GM12878 (cell line): ENCODE measurements around the gene OCA2.

Experiments
- RAD51 ChIP-seq: fragments of 450-650 bp; IDR thresholded peaks from 2 replicates; pipeline ENCODE4 v1.6.1; 2016; ENCODE audit warnings: moderate library complexity, mild to moderate bottlenecking, inconsistent platforms
- TF ChIP-seq, protein P1 (sequence below), 3 experiments: IDR thresholded peaks in 2 of 3; conservative IDR thresholded peaks in 1 of 3; 2 replicates each; pipeline ENCODE4 v1.5.1; 2011; ENCODE audit warnings: low read depth in 3 of 3, low read length in 3 of 3, mild to moderate bottlenecking in 3 of 3, control low read depth in 2 of 3, moderate library complexity in 2 of 3, inconsistent platforms in 1 of 3, mixed read lengths in 1 of 3; ENCODE audit not compliant: control insufficient read depth in 2 of 3, insufficient read depth in 1 of 3; ENCODE audit errors: extremely low read depth in 1 of 3

DNA sequence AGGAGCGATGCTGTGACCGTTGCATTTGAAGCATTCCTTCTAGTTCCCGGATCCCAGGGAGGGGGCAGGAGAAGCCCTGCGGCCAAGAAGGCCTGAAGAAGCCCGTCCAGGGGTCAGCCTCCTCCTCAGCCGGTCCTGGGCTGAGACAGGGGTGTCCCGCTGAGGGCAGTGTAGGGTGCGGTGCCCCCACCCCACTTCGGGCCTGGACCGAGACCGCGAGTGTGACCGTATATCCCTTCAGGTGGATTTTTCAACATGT lies 2.8 kb downstream of the OCA2 start:
- TF ChIP-seq, protein P1, sequence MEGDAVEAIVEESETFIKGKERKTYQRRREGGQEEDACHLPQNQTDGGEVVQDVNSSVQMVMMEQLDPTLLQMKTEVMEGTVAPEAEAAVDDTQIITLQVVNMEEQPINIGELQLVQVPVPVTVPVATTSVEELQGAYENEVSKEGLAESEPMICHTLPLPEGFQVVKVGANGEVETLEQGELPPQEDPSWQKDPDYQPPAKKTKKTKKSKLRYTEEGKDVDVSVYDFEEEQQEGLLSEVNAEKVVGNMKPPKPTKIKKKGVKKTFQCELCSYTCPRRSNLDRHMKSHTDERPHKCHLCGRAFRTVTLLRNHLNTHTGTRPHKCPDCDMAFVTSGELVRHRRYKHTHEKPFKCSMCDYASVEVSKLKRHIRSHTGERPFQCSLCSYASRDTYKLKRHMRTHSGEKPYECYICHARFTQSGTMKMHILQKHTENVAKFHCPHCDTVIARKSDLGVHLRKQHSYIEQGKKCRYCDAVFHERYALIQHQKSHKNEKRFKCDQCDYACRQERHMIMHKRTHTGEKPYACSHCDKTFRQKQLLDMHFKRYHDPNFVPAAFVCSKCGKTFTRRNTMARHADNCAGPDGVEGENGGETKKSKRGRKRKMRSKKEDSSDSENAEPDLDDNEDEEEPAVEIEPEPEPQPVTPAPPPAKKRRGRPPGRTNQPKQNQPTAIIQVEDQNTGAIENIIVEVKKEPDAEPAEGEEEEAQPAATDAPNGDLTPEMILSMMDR (IDR thresholded peaks at IDR 0.05 in 2 of 3, conservative IDR thresholded peaks at IDR 0.05 in 1 of 3; ENCODE audit: control insufficient read depth in 2 of 3, extremely low read depth in 1 of 3, insufficient read depth in 1 of 3, low read depth in 3 of 3, low read length in 3 of 3), result no peak
- TF ChIP-seq RAD51, result no peak
